Tibial nerve (tissue), 3 donors: ENCODE data around the gene LAMC2.

Source experiments
- CTCF ChIP-seq, 5 experiments: fragments of 200-600 bp in 3 of 5; fragments of 450-650 bp in 2 of 5; sonication (generic) in 3 of 5; IDR thresholded peaks; one replicate each; pipeline ENCODE4 v1.5.1; 2016 to 2019; ENCODE audit warnings: antibody characterized with exemption in 5 of 5, mild to moderate bottlenecking in 3 of 5, moderate library complexity in 2 of 5
- POLR2A ChIP-seq, 2 donors: fragments of 450-650 bp; IDR thresholded peaks; one replicate each; pipeline ENCODE4 v1.6.1; 2017; ENCODE audit warnings: antibody characterized with exemption in 2 of 2, mild to moderate bottlenecking in 2 of 2, moderate library complexity in 2 of 2

DNA sequence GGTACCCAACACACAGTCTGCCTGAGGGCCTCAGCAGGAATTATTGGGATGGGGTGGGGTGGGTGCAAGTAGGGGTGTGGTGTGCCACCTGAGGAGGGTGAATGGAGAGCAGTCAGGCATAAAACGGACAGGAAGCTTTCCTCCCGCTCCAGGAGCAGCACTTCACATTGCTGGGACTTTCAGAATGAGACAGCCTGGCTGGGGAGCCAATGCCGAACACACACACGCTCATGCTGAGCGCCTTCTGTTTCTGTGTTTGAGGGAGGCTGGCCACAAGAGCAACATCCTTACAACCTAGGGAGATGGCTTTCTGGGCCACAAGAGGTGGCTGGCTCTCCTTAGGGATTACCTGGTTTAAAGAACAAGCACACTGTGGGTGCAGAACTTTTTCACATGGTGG lies 98.0 kb downstream of the LAMC2 start:
- no peak for TF ChIP-seq CTCF (IDR thresholded peaks at IDR 0.05)
- TF ChIP-seq POLR2A (IDR thresholded peaks at IDR 0.05), result no peak
